ENCODE results near the gene ZDHHC13. TPM values are rescaled to one million over a fixed set of nuclear protein-coding genes. Genes with fewer than 3 reads are reported as not detected.

ZDHHC13 gene
- total and polyA plus RNA-seq, 2 donors (not counting 1 experiment from before 2014, with no cell fraction given), result 8.8 to 21.7 TPM

DNA sequence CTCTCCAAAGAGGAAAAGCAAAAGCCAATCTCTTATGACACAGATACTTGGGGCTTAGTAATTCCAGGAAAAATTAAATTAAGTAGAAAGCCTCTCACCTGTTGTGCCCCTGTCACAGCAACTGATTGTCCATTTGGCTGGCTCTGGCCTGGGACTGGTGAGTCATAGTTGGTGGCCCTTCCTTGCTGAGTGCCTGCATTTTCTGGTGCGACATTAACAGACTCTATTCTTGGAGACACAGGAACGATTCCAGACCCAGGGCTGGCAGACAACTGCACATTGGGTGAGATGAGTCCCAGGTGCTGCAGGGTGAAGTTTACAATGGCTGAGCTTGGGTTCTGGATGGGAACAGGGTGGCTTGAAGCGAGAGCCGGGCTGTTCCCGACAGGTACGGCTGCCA, 108.2 kb downstream of the ZDHHC13 start:
- Histone ChIP-seq H3K9me3 (ENCODE audit: control extremely low read depth in 1 of 3, control insufficient read depth in 2 of 3, insufficient read depth in 1 of 3, low read length in 2 of 3) (peaks cover 0 to 4% (median 0%) of the 10 kb centered on the region in 3 donors), H3K9ac (ENCODE audit: low read length) (no peak overlapping the region), H3K4me1 (ENCODE audit: control insufficient read depth in 2 of 2, insufficient read depth in 2 of 2, low read length in 2 of 2) (no peaks in the 10 kb centered on the region), H3K79me2 (ENCODE audit: control insufficient read depth, insufficient read depth, low read length) (no peaks in the 10 kb centered on the region), H4K20me1 (ENCODE audit: control insufficient read depth, insufficient read depth, low read length, poor library complexity, severe bottlenecking) (no peaks in the 10 kb centered on the region), H2AFZ (ENCODE audit: insufficient read depth, low read depth, low read length, poor library complexity, severe bottlenecking) (no peak overlapping the region), H3K27ac (ENCODE audit: low read length in 2 of 2) (no peak overlapping the region), H3K36me3 (replicated peaks in 1 of 2; ENCODE audit: control extremely low read depth in 1 of 2, control insufficient read depth in 1 of 2, extremely low read depth in 1 of 2, insufficient read depth in 2 of 2, low read length in 1 of 2) (no peaks in the 10 kb centered on the region), H3K27me3 (replicated peaks in 1 of 4; ENCODE audit: control extremely low read depth in 1 of 4, control insufficient read depth in 3 of 4, insufficient read depth in 4 of 4, low read length in 3 of 4) (no peaks in the 10 kb centered on the region), H3K4me2 (replicated peaks; ENCODE audit: low read depth, low read length, poor library complexity, severe bottlenecking) (no peak overlapping the region), H3K4me3 (ENCODE audit: control extremely low read depth in 1 of 5, extremely low read depth in 1 of 5, insufficient read depth in 1 of 5, low read depth in 2 of 5, low read length in 4 of 5) (no peak overlapping the region)
- intact Hi-C loops (cut with micrococcal nuclease), result no loop called here
- ATAC-seq (ENCODE audit: low read depth) (no peak), DNase-seq (no peak)
- Mint-ChIP-seq H3K4me1 (no peaks in the 10 kb centered on the region), H3K27me3 (no peaks in the 10 kb centered on the region), H3K27ac (no peak overlapping the region), H3K9me3 (ENCODE audit: insufficient read depth) (no peaks in the 10 kb centered on the region), H3K4me3 (no peak overlapping the region)
- TF ChIP-seq, protein P1, sequence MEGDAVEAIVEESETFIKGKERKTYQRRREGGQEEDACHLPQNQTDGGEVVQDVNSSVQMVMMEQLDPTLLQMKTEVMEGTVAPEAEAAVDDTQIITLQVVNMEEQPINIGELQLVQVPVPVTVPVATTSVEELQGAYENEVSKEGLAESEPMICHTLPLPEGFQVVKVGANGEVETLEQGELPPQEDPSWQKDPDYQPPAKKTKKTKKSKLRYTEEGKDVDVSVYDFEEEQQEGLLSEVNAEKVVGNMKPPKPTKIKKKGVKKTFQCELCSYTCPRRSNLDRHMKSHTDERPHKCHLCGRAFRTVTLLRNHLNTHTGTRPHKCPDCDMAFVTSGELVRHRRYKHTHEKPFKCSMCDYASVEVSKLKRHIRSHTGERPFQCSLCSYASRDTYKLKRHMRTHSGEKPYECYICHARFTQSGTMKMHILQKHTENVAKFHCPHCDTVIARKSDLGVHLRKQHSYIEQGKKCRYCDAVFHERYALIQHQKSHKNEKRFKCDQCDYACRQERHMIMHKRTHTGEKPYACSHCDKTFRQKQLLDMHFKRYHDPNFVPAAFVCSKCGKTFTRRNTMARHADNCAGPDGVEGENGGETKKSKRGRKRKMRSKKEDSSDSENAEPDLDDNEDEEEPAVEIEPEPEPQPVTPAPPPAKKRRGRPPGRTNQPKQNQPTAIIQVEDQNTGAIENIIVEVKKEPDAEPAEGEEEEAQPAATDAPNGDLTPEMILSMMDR (IDR thresholded peaks at IDR 0.05), result no peak
- no peak for TF ChIP-seq EZH2 (IDR thresholded peaks at IDR 0.05; ENCODE audit: borderline replicate concordance, insufficient read depth, low read depth, low read length, poor library complexity, severe bottlenecking)
- CTCF ChIA-PET, result no interaction called here
- POLR2A ChIA-PET, result no interaction called here
- 99% methylated on average over 6 of the region's 6 CpGs for WGBS (ENCODE audit: insufficient coverage)

- WGBS (ENCODE audit: insufficient coverage), result 100% methylated on average over 1 of the region's 3 CpGs
- no peaks in the 10 kb centered on the region for H3K9me3 Mint-ChIP-seq (ENCODE audit: insufficient read depth)
- no peaks in the 10 kb centered on the region for H4K20me1 ChIP-seq (ENCODE audit: control insufficient read depth, insufficient read depth, low read length, poor library complexity, severe bottlenecking)
- no peaks in the 10 kb centered on the region for H3K4me1 ChIP-seq (ENCODE audit: control insufficient read depth in 2 of 2, insufficient read depth in 2 of 2, low read length in 2 of 2)
- H3K9me3 ChIP-seq (ENCODE audit: control extremely low read depth in 1 of 3, control insufficient read depth in 2 of 3, insufficient read depth in 1 of 3, low read length in 2 of 3), result peaks cover 0 to 4% (median 0%) of the 10 kb centered on the region in 3 donors
- ChIA-PET CTCF (no interaction called here), POLR2A (no interaction called here)
- H3K9ac ChIP-seq (ENCODE audit: low read length), result no peak overlapping the region
- no peak overlapping the region for H2AFZ ChIP-seq (ENCODE audit: insufficient read depth, low read depth, low read length, poor library complexity, severe bottlenecking)
- no peaks in the 10 kb centered on the region for H3K27me3 Mint-ChIP-seq
- H3K4me1 Mint-ChIP-seq, result no peaks in the 10 kb centered on the region
- H3K27ac ChIP-seq (ENCODE audit: low read length in 2 of 2), result no peak overlapping the region
- DNase-seq (no peak), ATAC-seq (ENCODE audit: low read depth) (no peak)
- H3K27ac Mint-ChIP-seq, result no peak overlapping the region
- H3K36me3 ChIP-seq (replicated peaks in 1 of 2; ENCODE audit: control extremely low read depth in 1 of 2, control insufficient read depth in 1 of 2, extremely low read depth in 1 of 2, insufficient read depth in 2 of 2, low read length in 1 of 2), result no peaks in the 10 kb centered on the region
- H3K4me2 ChIP-seq (replicated peaks; ENCODE audit: low read depth, low read length, poor library complexity, severe bottlenecking), result no peak overlapping the region
- H3K79me2 ChIP-seq (ENCODE audit: control insufficient read depth, insufficient read depth, low read length), result no peaks in the 10 kb centered on the region
- no peaks in the 10 kb centered on the region for H3K27me3 ChIP-seq (replicated peaks in 1 of 4; ENCODE audit: control extremely low read depth in 1 of 4, control insufficient read depth in 3 of 4, insufficient read depth in 4 of 4, low read length in 3 of 4)
- H3K4me3 Mint-ChIP-seq, result no peak overlapping the region
- intact Hi-C loops (cut with micrococcal nuclease), result no loop called here
- no peak overlapping the region for H3K4me3 ChIP-seq (ENCODE audit: control extremely low read depth in 1 of 5, extremely low read depth in 1 of 5, insufficient read depth in 1 of 5, low read depth in 2 of 5, low read length in 4 of 5)
- TF ChIP-seq, protein P1 (IDR thresholded peaks at IDR 0.05), result no peak
- TF ChIP-seq EZH2 (IDR thresholded peaks at IDR 0.05; ENCODE audit: borderline replicate concordance, insufficient read depth, low read depth, low read length, poor library complexity, severe bottlenecking), result no peak
Observed at GRCh38 chr11:19225581-19225980, 108.6 kb downstream of the ZDHHC13 start.

Other genes with a start within 250 kb of the ZDHHC13 start
- gene MRGPRX1, start 177.8 kb upstream of the ZDHHC13 start, total RNA-seq, result not detected in 2 replicates
- gene MRGPRX1, start 177.8 kb upstream of the ZDHHC13 start, polyA plus RNA-seq, result not detected in 2 replicates
- gene MRGPRX2, start 56.5 kb upstream of the ZDHHC13 start, total RNA-seq, result not detected in 2 replicates
- not detected in 2 replicates for gene MRGPRX2, start 56.5 kb upstream of the ZDHHC13 start, polyA plus RNA-seq
- gene CSRP3, start 84.8 kb downstream of the ZDHHC13 start, total RNA-seq, result not detected in 2 replicates
- not detected in 2 replicates for gene CSRP3, start 84.8 kb downstream of the ZDHHC13 start, polyA plus RNA-seq
- 0.22 TPM in 1 of 2 replicates, not detected in the other for gene E2F8, start 123.8 kb downstream of the ZDHHC13 start, total RNA-seq
- gene E2F8, start 123.8 kb downstream of the ZDHHC13 start, polyA plus RNA-seq, result 0.13 and 0.24 TPM in 2 replicates